Hepatocyte (in vitro differentiated cells): ENCODE measurements around the gene PTCH2. TPM values are rescaled to one million over a fixed set of nuclear protein-coding genes. Genes with fewer than 3 reads are reported as not detected.

Source experiments
- DNase-seq: peaks from one replicate; pipeline ENCODE4 v3.0.0-alpha.2; 2016; ENCODE audit warnings: low spot score
- H2AFZ ChIP-seq: fragments of 200-600 bp; sonication (generic); 2 replicates; pipeline ENCODE4 v1.6.0; 2016; ENCODE audit warnings: antibody characterized with exemption, mild to moderate bottlenecking
- H3K27ac ChIP-seq: fragments of 200-600 bp; sonication (generic); 2 replicates; pipeline ENCODE4 v1.5.1; 2016; ENCODE audit warnings: mild to moderate bottlenecking
- H3K27me3 ChIP-seq: fragments of 200-600 bp; sonication (generic); 2 replicates; pipeline ENCODE4 v1.6.1; 2016
- H3K36me3 ChIP-seq: fragments of 200-600 bp; sonication (generic); replicated peaks from 2 replicates; pipeline ENCODE4 v1.5.1; 2016; ENCODE audit warnings: low read depth; ENCODE audit not compliant: insufficient read depth
- H3K4me1 ChIP-seq: fragments of 200-600 bp; sonication (generic); 2 replicates; pipeline ENCODE4 v1.5.1; 2016; ENCODE audit warnings: mild to moderate bottlenecking, moderate library complexity; ENCODE audit not compliant: insufficient read depth
- H3K4me2 ChIP-seq: fragments of 200-600 bp; sonication (generic); 2 replicates; pipeline ENCODE4 v1.6.0; 2016
- H3K4me3 ChIP-seq: fragments of 200-600 bp; sonication (generic); 2 replicates; pipeline ENCODE4 v1.5.1; 2016; ENCODE audit warnings: mild to moderate bottlenecking
- H3K79me2 ChIP-seq: fragments of 200-600 bp; sonication (generic); 2 replicates; pipeline ENCODE4 v1.6.0; 2017; ENCODE audit warnings: mild to moderate bottlenecking
- H3K9me2 ChIP-seq: fragments of 200-600 bp; sonication (generic); replicated peaks from 2 replicates; pipeline ENCODE4 v1.6.0; 2017; ENCODE audit warnings: mild to moderate bottlenecking; ENCODE audit not compliant: insufficient read depth
- H3K9me3 ChIP-seq: fragments of 200-600 bp; sonication (generic); 2 replicates; pipeline ENCODE4 v1.5.1; 2016; ENCODE audit warnings: low read depth, mild to moderate bottlenecking
- H4K20me1 ChIP-seq: fragments of 200-600 bp; sonication (generic); 2 replicates; pipeline ENCODE4 v1.6.0; 2016; ENCODE audit warnings: mild to moderate bottlenecking; ENCODE audit not compliant: insufficient read depth, poor library complexity, severe bottlenecking
- CTCF ChIP-seq: fragments of 200-600 bp; sonication (generic); IDR thresholded peaks from 2 replicates; pipeline ENCODE4 v1.5.1; 2016; ENCODE audit warnings: antibody characterized with exemption, mild to moderate bottlenecking; ENCODE audit not compliant: poor library complexity
- EZH2 ChIP-seq: fragments of 200-600 bp; sonication (generic); IDR thresholded peaks from 2 replicates; pipeline ENCODE4 v1.6.1; 2016; ENCODE audit warnings: antibody characterized with exemption, mild to moderate bottlenecking, borderline replicate concordance
- EZH2phosphoT487 ChIP-seq: fragments of 200-600 bp; sonication (generic); IDR thresholded peaks from one replicate; pipeline ENCODE4 v1.6.1; 2018; ENCODE audit warnings: antibody characterized with exemption, mild to moderate bottlenecking, low read depth, moderate library complexity; ENCODE audit not compliant: unreplicated experiment, severe bottlenecking
- WGBS: methylation state at CpG from one replicate; pipeline ENCODE4 v1.1.6; 2016; ENCODE audit warnings: low lambda C conversion rate; ENCODE audit errors: missing lambda C conversion rate; 5-methylcytosine and 5-hydroxymethylcytosine counted together
- polyA plus RNA-seq: library from polyadenylated mRNA; unstranded; fragments of >200 nt; fragmentation: Nextera tagmentation; extraction: Ambion mirVana; gene quantifications from 2 replicates; pipeline ENCODE4 v1.2.1, GENCODE V29; 2016
- total RNA-seq: library from RNA; depleted of rRNA; stranded (reverse); fragments of >200 nt; gene quantifications from 2 replicates; pipeline ENCODE4 v1.2.3, GENCODE V29; 2014

PTCH2 gene
- total and polyA plus RNA-seq, 2 experiments from 2014 or later = 0.43 to 1.3 TPM

- Histone ChIP-seq H2AFZ (no peak overlapping the region), H3K4me3 (no peak overlapping the region), H3K36me3 (no peaks in the 10 kb centered on the region), H3K9me2 (no peaks in the 10 kb centered on the region), H3K27me3 (no peaks in the 10 kb centered on the region), H3K4me1 (peaks cover 53% of the 10 kb centered on the region), H3K4me2 (peak overlapping the region; percentile 75), H3K9me3 (no peaks in the 10 kb centered on the region), H4K20me1 (no peaks in the 10 kb centered on the region), H3K79me2 (peaks cover 17% of the 10 kb centered on the region), H3K27ac (peak overlapping the region; percentile 100)
- peak; percentile 16 for DNase-seq
- TF ChIP-seq EZH2phosphoT487 = no peak
- no peak for TF ChIP-seq EZH2
- WGBS = 84% methylated on average over 12 of the region's 12 CpGs
Measured at GRCh38 chr1:44810101-44810761, 32.8 kb downstream of the PTCH2 start.

- WGBS = 36% methylated on average over 6 of the region's 6 CpGs
- peaks cover 17% of the 10 kb centered on the region for H3K79me2 ChIP-seq
- no peaks in the 10 kb centered on the region for H3K9me2 ChIP-seq
- peak overlapping the region; percentile 75 for H3K4me2 ChIP-seq
- TF ChIP-seq EZH2phosphoT487 (no peak), EZH2 (no peak), CTCF (no peak)
- H3K4me3 ChIP-seq = no peak overlapping the region
- peak; percentile 79 for DNase-seq
- no peaks in the 10 kb centered on the region for H3K27me3 ChIP-seq
- no peak overlapping the region for H2AFZ ChIP-seq
- H4K20me1 ChIP-seq = no peaks in the 10 kb centered on the region
- H3K36me3 ChIP-seq = no peaks in the 10 kb centered on the region
- H3K4me1 ChIP-seq = peaks cover 53% of the 10 kb centered on the region
- peak overlapping the region; percentile 100 for H3K27ac ChIP-seq
- no peaks in the 10 kb centered on the region for H3K9me3 ChIP-seq
Measured at GRCh38 chr1:44808938-44809917, 33.8 kb downstream of the PTCH2 start.

GRCh38 chr1:44808063-44808937, 34.8 kb downstream of the PTCH2 start, which contains the start of gene BTBD19:
TSS of gene BTBD19 (plus strand) at chr1:44808523. CDS start at chr1:44808821, 298 bp downstream.
- Histone ChIP-seq H3K27ac (peak within 1 kb of the TSS; percentile 100), H3K4me2 (peak within 1 kb of the TSS; percentile 75), H3K9me3 (no peaks in the 10 kb centered on the region), H3K4me3 (no peak within 1 kb of the TSS), H3K9me2 (no peaks in the 10 kb centered on the region), H3K27me3 (no peaks in the 10 kb centered on the region), H4K20me1 (no peaks in the 10 kb centered on the region), H3K79me2 (peaks cover 17% of the 10 kb centered on the region), H2AFZ (no peak within 1 kb of the TSS), H3K4me1 (peaks cover 51% of the 10 kb centered on the region), H3K36me3 (no peaks in the 10 kb centered on the region)
- WGBS = 27% methylated on average over 23 of the region's 23 CpGs
- TF ChIP-seq EZH2phosphoT487 (no peak), CTCF (no peak), EZH2 (no peak)
- peak; percentile 95 for DNase-seq
